ENCODE measurements around the gene MCTP2.

DNA sequence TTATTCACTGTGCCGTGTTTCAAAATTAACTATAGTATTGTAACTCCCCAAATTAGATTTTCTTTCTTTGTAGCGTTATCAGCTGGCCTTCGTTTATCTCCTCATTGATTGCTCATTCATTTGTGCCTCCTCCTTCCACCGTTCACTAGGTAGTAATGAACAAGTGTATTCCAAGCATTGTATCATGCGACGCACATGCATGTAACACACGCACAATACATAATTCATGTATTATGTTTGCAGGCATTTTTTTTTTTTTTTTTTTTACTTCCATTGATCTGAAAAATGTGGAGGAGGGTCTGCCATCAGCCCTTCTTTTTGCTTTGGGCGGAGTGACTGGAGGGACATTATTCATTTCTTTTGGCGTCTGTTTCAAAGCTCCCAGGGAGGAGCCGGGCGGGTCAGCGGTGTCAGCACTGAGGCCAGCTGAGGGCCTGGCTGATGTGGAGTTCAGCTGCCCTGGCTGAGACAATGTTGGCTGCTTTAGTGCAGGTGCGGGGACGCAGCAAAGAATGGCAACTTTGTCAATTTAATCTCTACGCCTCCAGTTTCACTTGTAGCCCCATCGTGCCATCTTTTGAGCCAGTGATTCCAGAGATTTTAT is 107.0 kb downstream of the MCTP2 start:
- TF ChIP-seq, protein P1, sequence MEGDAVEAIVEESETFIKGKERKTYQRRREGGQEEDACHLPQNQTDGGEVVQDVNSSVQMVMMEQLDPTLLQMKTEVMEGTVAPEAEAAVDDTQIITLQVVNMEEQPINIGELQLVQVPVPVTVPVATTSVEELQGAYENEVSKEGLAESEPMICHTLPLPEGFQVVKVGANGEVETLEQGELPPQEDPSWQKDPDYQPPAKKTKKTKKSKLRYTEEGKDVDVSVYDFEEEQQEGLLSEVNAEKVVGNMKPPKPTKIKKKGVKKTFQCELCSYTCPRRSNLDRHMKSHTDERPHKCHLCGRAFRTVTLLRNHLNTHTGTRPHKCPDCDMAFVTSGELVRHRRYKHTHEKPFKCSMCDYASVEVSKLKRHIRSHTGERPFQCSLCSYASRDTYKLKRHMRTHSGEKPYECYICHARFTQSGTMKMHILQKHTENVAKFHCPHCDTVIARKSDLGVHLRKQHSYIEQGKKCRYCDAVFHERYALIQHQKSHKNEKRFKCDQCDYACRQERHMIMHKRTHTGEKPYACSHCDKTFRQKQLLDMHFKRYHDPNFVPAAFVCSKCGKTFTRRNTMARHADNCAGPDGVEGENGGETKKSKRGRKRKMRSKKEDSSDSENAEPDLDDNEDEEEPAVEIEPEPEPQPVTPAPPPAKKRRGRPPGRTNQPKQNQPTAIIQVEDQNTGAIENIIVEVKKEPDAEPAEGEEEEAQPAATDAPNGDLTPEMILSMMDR (IDR thresholded peaks at IDR 0.05), result no peak
- TF ChIP-seq POLR2AphosphoS5 (IDR thresholded peaks at IDR 0.05), result no peak
